ENCODE results near the gene SSRP1. TPM values are rescaled to one million over a fixed set of nuclear protein-coding genes. Genes with fewer than 3 reads are reported as not detected.

SSRP1 gene
- total RNA-seq, 1 experiment from 2014 or later = 399 TPM

DNA sequence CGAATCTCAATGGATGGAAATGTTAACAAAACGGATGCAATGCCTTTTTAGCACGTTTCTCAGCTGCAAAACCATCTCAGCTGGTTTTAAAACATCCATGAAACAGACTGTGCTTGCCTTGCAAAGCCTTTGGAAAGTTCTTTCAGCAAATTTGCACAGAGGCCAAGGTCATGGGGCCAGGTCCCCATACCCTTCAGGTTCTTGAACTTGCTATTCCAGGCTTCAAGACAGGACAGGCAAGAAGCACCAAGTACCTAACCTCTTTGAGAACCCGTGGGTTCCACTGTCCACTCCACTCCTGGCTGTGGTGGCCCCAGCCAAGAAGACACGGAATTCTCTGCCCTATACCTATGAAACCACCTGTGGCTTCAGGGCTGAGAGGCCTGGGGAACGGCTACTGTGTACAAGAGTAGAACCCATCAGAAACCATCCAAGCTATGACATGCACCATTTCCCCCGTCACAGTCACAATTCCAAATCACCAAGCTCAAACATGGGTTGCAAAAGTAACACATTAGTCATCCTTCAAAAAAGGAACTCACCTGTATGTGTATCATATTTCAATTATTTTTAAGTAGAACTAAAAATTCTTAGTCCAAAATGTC lies 27.9 kb downstream of the SSRP1 start:
- Histone ChIP-seq H3K9me3 (ENCODE audit: low read depth, low read length, poor library complexity, severe bottlenecking) (no peaks in the 10 kb centered on the region), H3K36me3 (ENCODE audit: insufficient read depth, low read length, poor library complexity, severe bottlenecking) (peaks cover 36% of the 10 kb centered on the region), H3K4me1 (ENCODE audit: insufficient read depth, low read length, poor library complexity, severe bottlenecking) (peaks cover 15% of the 10 kb centered on the region), H3K27me3 (replicated peaks; ENCODE audit: insufficient read depth, low read depth, low read length, poor library complexity) (no peaks in the 10 kb centered on the region), H3K4me3 (ENCODE audit: low read depth, low read length, poor library complexity, severe bottlenecking) (no peak overlapping the region), H3K27ac (ENCODE audit: low read depth, low read length, poor library complexity, severe bottlenecking) (no peak overlapping the region)
- TF ChIP-seq EZH2 (IDR thresholded peaks at IDR 0.05; ENCODE audit: borderline replicate concordance, low read depth, low read length, poor library complexity, severe bottlenecking) = no peak
- TF ChIP-seq, protein P1, sequence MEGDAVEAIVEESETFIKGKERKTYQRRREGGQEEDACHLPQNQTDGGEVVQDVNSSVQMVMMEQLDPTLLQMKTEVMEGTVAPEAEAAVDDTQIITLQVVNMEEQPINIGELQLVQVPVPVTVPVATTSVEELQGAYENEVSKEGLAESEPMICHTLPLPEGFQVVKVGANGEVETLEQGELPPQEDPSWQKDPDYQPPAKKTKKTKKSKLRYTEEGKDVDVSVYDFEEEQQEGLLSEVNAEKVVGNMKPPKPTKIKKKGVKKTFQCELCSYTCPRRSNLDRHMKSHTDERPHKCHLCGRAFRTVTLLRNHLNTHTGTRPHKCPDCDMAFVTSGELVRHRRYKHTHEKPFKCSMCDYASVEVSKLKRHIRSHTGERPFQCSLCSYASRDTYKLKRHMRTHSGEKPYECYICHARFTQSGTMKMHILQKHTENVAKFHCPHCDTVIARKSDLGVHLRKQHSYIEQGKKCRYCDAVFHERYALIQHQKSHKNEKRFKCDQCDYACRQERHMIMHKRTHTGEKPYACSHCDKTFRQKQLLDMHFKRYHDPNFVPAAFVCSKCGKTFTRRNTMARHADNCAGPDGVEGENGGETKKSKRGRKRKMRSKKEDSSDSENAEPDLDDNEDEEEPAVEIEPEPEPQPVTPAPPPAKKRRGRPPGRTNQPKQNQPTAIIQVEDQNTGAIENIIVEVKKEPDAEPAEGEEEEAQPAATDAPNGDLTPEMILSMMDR (conservative IDR thresholded peaks at IDR 0.05; ENCODE audit: low read depth, low read length) = no peak
- no TSS peak for BruUV-seq (replicated peaks)
- CTCF ChIA-PET = no interaction called here
- DNase-seq (ENCODE audit: low spot score) = no peak
- intact Hi-C loops (cut with micrococcal nuclease; ENCODE audit: unreplicated experiment) = no loop called here
- POLR2A ChIA-PET (ENCODE audit: low non-redundant PET) = no interaction called here

GRCh38 chr11:57306940-57307565 lies 28.6 kb downstream of the SSRP1 start:
- no peaks in the 10 kb centered on the region for H3K27me3 ChIP-seq (replicated peaks; ENCODE audit: insufficient read depth, low read depth, low read length, poor library complexity)
- TF ChIP-seq, protein P1 (conservative IDR thresholded peaks at IDR 0.05; ENCODE audit: low read depth, low read length) = no peak
- TF ChIP-seq EZH2 (IDR thresholded peaks at IDR 0.05; ENCODE audit: borderline replicate concordance, low read depth, low read length, poor library complexity, severe bottlenecking) = no peak
- no peak for DNase-seq (ENCODE audit: low spot score)
- H3K4me1 ChIP-seq (ENCODE audit: insufficient read depth, low read length, poor library complexity, severe bottlenecking) = peaks cover 15% of the 10 kb centered on the region
- intact Hi-C loops (cut with micrococcal nuclease; ENCODE audit: unreplicated experiment) = no loop called here
- H3K36me3 ChIP-seq (ENCODE audit: insufficient read depth, low read length, poor library complexity, severe bottlenecking) = peaks cover 37% of the 10 kb centered on the region
- no TSS peak for BruUV-seq (replicated peaks)
- no peaks in the 10 kb centered on the region for H3K9me3 ChIP-seq (ENCODE audit: low read depth, low read length, poor library complexity, severe bottlenecking)
- ChIA-PET CTCF (no interaction called here), POLR2A (ENCODE audit: low non-redundant PET) (no interaction called here)
- no peak overlapping the region for H3K4me3 ChIP-seq (ENCODE audit: low read depth, low read length, poor library complexity, severe bottlenecking)
- no peak overlapping the region for H3K27ac ChIP-seq (ENCODE audit: low read depth, low read length, poor library complexity, severe bottlenecking)

GRCh38 chr11:57306161-57306876 lies 29.4 kb downstream of the SSRP1 start:
- DNase-seq (ENCODE audit: low spot score) = no peak
- Histone ChIP-seq H3K27ac (ENCODE audit: low read depth, low read length, poor library complexity, severe bottlenecking) (no peak overlapping the region), H3K36me3 (ENCODE audit: insufficient read depth, low read length, poor library complexity, severe bottlenecking) (peaks cover 44% of the 10 kb centered on the region), H3K4me1 (ENCODE audit: insufficient read depth, low read length, poor library complexity, severe bottlenecking) (peaks cover 8% of the 10 kb centered on the region), H3K9me3 (ENCODE audit: low read depth, low read length, poor library complexity, severe bottlenecking) (no peaks in the 10 kb centered on the region), H3K27me3 (replicated peaks; ENCODE audit: insufficient read depth, low read depth, low read length, poor library complexity) (no peaks in the 10 kb centered on the region), H3K4me3 (ENCODE audit: low read depth, low read length, poor library complexity, severe bottlenecking) (no peak overlapping the region)
- ChIA-PET POLR2A (ENCODE audit: low non-redundant PET) (no interaction called here), CTCF (no interaction called here)
- no peak for TF ChIP-seq EZH2 (IDR thresholded peaks at IDR 0.05; ENCODE audit: borderline replicate concordance, low read depth, low read length, poor library complexity, severe bottlenecking)
- TF ChIP-seq, protein P1 (conservative IDR thresholded peaks at IDR 0.05; ENCODE audit: low read depth, low read length) = no peak
- intact Hi-C loops (cut with micrococcal nuclease; ENCODE audit: unreplicated experiment) = no loop called here
- BruUV-seq (replicated peaks) = no TSS peak

Measured in A673 (cell line).